Breast epithelium (tissue), 3 donors: ENCODE data around the gene SQOR.

ENCODE experiments used
- CTCF ChIP-seq, 3 donors: fragments of 450-650 bp; IDR thresholded peaks; one replicate each; pipeline ENCODE4 v1.5.1; 2016 to 2017; ENCODE audit warnings: antibody characterized with exemption in 3 of 3, mild to moderate bottlenecking in 3 of 3, moderate library complexity in 3 of 3
- POLR2A ChIP-seq: fragments of 450-650 bp; IDR thresholded peaks from one replicate; pipeline ENCODE4 v1.6.1; 2016; ENCODE audit warnings: antibody characterized with exemption, mild to moderate bottlenecking, moderate library complexity

GRCh38 chr15:45604326-45604725 is 30.5 kb upstream of the SQOR start:
- TF ChIP-seq POLR2A: no peak
- no peak for TF ChIP-seq CTCF (IDR thresholded peaks at IDR 0.05)
